Measurements from ENCODE around the gene TEC.

TEC gene

GRCh38 chr4:48275686-48276085 lies 6.0 kb upstream of the TEC start:
- no peak overlapping the region for H3K4me2 ChIP-seq

GRCh38 chr4:48275247-48275646 lies 5.6 kb upstream of the TEC start:
- Histone ChIP-seq H4K20me1 (ENCODE audit: insufficient read depth) (no peaks in the 10 kb centered on the region), H3K79me2 (ENCODE audit: insufficient read depth, low read depth) (no peaks in the 10 kb centered on the region), H2AFZ (ENCODE audit: low read depth) (no peak overlapping the region), H3K36me3 (ENCODE audit: insufficient read depth) (no peaks in the 10 kb centered on the region), H3K4me3 (IDR thresholded peaks at IDR 0.05; ENCODE audit: insufficient read depth, low read depth, low read length) (no peak overlapping the region), H3K4me1 (ENCODE audit: low read depth, poor library complexity, severe bottlenecking) (peaks cover 3% of the 10 kb centered on the region), H3K27me3 (ENCODE audit: insufficient read depth, low read depth) (no peaks in the 10 kb centered on the region), H3K27ac (no peak overlapping the region), H3K4me2 (no peak overlapping the region), H3K9ac (no peak overlapping the region)
- TF ChIP-seq CTCF (conservative IDR thresholded peaks at IDR 0.05; ENCODE audit: low read depth, low read length) = peak; percentile 50

More at GRCh38 chr4:48275686-48276085, 6.0 kb upstream of the TEC start:
- no peaks in the 10 kb centered on the region for H3K79me2 ChIP-seq (ENCODE audit: insufficient read depth, low read depth)
- H3K9ac ChIP-seq = no peak overlapping the region
- no peaks in the 10 kb centered on the region for H3K36me3 ChIP-seq (ENCODE audit: insufficient read depth)
- no peaks in the 10 kb centered on the region for H3K27me3 ChIP-seq (ENCODE audit: insufficient read depth, low read depth)
- H3K4me3 ChIP-seq (IDR thresholded peaks at IDR 0.05; ENCODE audit: insufficient read depth, low read depth, low read length) = no peak overlapping the region
- peak; percentile 1; the same call in 1 of the 2 replicates for TF ChIP-seq CTCF (conservative IDR thresholded peaks at IDR 0.05; ENCODE audit: low read depth, low read length)
- no peak overlapping the region for H3K27ac ChIP-seq
- H3K4me1 ChIP-seq (ENCODE audit: low read depth, poor library complexity, severe bottlenecking) = no peaks in the 10 kb centered on the region
- H2AFZ ChIP-seq (ENCODE audit: low read depth) = no peak overlapping the region
- H4K20me1 ChIP-seq (ENCODE audit: insufficient read depth) = no peaks in the 10 kb centered on the region

GRCh38 chr4:48271626-48272025 lies 2.0 kb upstream of the TEC start:
- Histone ChIP-seq H3K27ac (no peak overlapping the region), H3K79me2 (ENCODE audit: insufficient read depth, low read depth) (no peaks in the 10 kb centered on the region), H3K4me3 (IDR thresholded peaks at IDR 0.05; ENCODE audit: insufficient read depth, low read depth, low read length) (no peak overlapping the region), H3K4me1 (ENCODE audit: low read depth, poor library complexity, severe bottlenecking) (peaks cover 12% of the 10 kb centered on the region), H4K20me1 (ENCODE audit: insufficient read depth) (no peaks in the 10 kb centered on the region), H3K36me3 (ENCODE audit: insufficient read depth) (no peaks in the 10 kb centered on the region), H3K27me3 (ENCODE audit: insufficient read depth, low read depth) (no peaks in the 10 kb centered on the region), H3K4me2 (no peak overlapping the region), H3K9ac (no peak overlapping the region), H2AFZ (ENCODE audit: low read depth) (no peak overlapping the region)
- TF ChIP-seq CTCF (conservative IDR thresholded peaks at IDR 0.05; ENCODE audit: low read depth, low read length) = no peak

GRCh38 chr4:48270951-48271473 lies 1.4 kb upstream of the TEC start:
- Histone ChIP-seq H3K79me2 (ENCODE audit: insufficient read depth, low read depth) (no peaks in the 10 kb centered on the region), H3K27me3 (ENCODE audit: insufficient read depth, low read depth) (no peaks in the 10 kb centered on the region), H3K4me1 (ENCODE audit: low read depth, poor library complexity, severe bottlenecking) (peaks cover 12% of the 10 kb centered on the region), H3K9ac (no peak overlapping the region), H3K27ac (no peak overlapping the region), H4K20me1 (ENCODE audit: insufficient read depth) (no peaks in the 10 kb centered on the region), H2AFZ (ENCODE audit: low read depth) (no peak overlapping the region), H3K4me2 (no peak overlapping the region), H3K36me3 (ENCODE audit: insufficient read depth) (no peaks in the 10 kb centered on the region), H3K4me3 (IDR thresholded peaks at IDR 0.05; ENCODE audit: insufficient read depth, low read depth, low read length) (no peak overlapping the region)
- TF ChIP-seq CTCF (conservative IDR thresholded peaks at IDR 0.05; ENCODE audit: low read depth, low read length) = no peak
